DND-41 (cell line): ENCODE data around the gene CACNA2D3.

Experiments used
- ATAC-seq: fragments of 200-7000 bp; cut with Tn5 transposase; 3 replicates; pipeline ENCODE4 v1.9.1; 2021; ENCODE audit warnings: low read depth; ENCODE audit not compliant: insufficient read depth
- DNase-seq: peaks from one replicate; pipeline ENCODE4 v3.0.0-alpha.2; 2020
- H2AFZ ChIP-seq: 2 replicates; pipeline ENCODE4 v1.6.0; 2012; ENCODE audit warnings: low read depth, low read length
- H3K27ac ChIP-seq: 2 replicates; pipeline ENCODE4 v1.5.1; 2012; ENCODE audit warnings: low read length, inconsistent platforms
- H3K27me3 ChIP-seq: fragments of 200-600 bp; sonication (generic); 2 replicates; pipeline ENCODE4 v1.6.0; 2012; ENCODE audit warnings: low read length, mild to moderate bottlenecking, inconsistent platforms; ENCODE audit not compliant: insufficient read depth, poor library complexity
- H3K36me3 ChIP-seq: 2 replicates; pipeline ENCODE4 v1.5.1; 2012; ENCODE audit warnings: low read length, inconsistent platforms; ENCODE audit not compliant: insufficient read depth
- H3K4me1 ChIP-seq: 2 replicates; pipeline ENCODE4 v1.5.1; 2012; ENCODE audit warnings: mild to moderate bottlenecking, low read length; ENCODE audit not compliant: insufficient read depth
- H3K4me2 ChIP-seq: 2 replicates; pipeline ENCODE4 v1.6.0; 2012; ENCODE audit warnings: mild to moderate bottlenecking, moderate library complexity, low read length, inconsistent platforms; ENCODE audit not compliant: insufficient read depth
- H3K4me3 ChIP-seq, 2 experiments: fragments of 200-600 bp in 1 of 2; shearing (Covaris generic) in 1 of 2; 2 replicates each; pipeline ENCODE4 v1.5.1; 2012 to 2016; ENCODE audit warnings: inconsistent platforms in 2 of 2, low read length in 2 of 2, mild to moderate bottlenecking in 2 of 2, low read depth in 1 of 2, moderate library complexity in 1 of 2
- H3K79me2 ChIP-seq: 2 replicates; pipeline ENCODE4 v1.6.0; 2012; ENCODE audit warnings: low read length, inconsistent platforms; ENCODE audit not compliant: insufficient read depth
- H3K9ac ChIP-seq: 2 replicates; pipeline ENCODE4 v1.6.0; 2012; ENCODE audit warnings: low read depth, mild to moderate bottlenecking, inconsistent platforms, low read length, moderate library complexity
- H3K9me3 ChIP-seq: 2 replicates; pipeline ENCODE4 v1.5.1; 2012; ENCODE audit warnings: low read length, moderate library complexity, mild to moderate bottlenecking, inconsistent platforms; ENCODE audit not compliant: insufficient read depth, severe bottlenecking
- H4K20me1 ChIP-seq: 2 replicates; pipeline ENCODE4 v1.6.0; 2012; ENCODE audit warnings: low read length; ENCODE audit not compliant: insufficient read depth
- CTCF ChIP-seq: IDR thresholded peaks from 2 replicates; pipeline ENCODE4 v1.5.1; 2012; ENCODE audit warnings: borderline replicate concordance, low read length, moderate library complexity, mild to moderate bottlenecking; ENCODE audit not compliant: poor library complexity, severe bottlenecking; ENCODE audit errors: extremely low read depth
- EZH2 ChIP-seq: IDR thresholded peaks from 3 replicates; pipeline ENCODE4 v1.6.1; 2012; ENCODE audit warnings: borderline replicate concordance, low read depth, mild to moderate bottlenecking, moderate library complexity, low read length, inconsistent platforms; ENCODE audit not compliant: severe bottlenecking

CACNA2D3 gene

GRCh38 chr3:54279005-54279583 lies 156.7 kb downstream of the CACNA2D3 start:
- Histone ChIP-seq H4K20me1 (no peaks in the 10 kb centered on the region), H3K9me3 (no peaks in the 10 kb centered on the region), H3K27ac (no peak overlapping the region), H3K4me3 (no peak overlapping the region), H3K36me3 (no peaks in the 10 kb centered on the region), H3K4me1 (no peaks in the 10 kb centered on the region), H3K79me2 (no peaks in the 10 kb centered on the region), H3K4me2 (no peak overlapping the region), H3K9ac (no peak overlapping the region), H3K27me3 (peaks cover 27% of the 10 kb centered on the region), H2AFZ (no peak overlapping the region)
- no peak for ATAC-seq
- DNase-seq = no peak
- TF ChIP-seq CTCF (no peak), EZH2 (no peak)

- no peaks in the 10 kb centered on the region for H3K9me3 ChIP-seq
- ATAC-seq (no peak), DNase-seq (no peak)
- peaks cover 27% of the 10 kb centered on the region for H3K27me3 ChIP-seq
- H3K79me2 ChIP-seq = no peaks in the 10 kb centered on the region
- no peak overlapping the region for H3K4me3 ChIP-seq
- TF ChIP-seq CTCF = no peak
- TF ChIP-seq EZH2 = no peak
- H3K4me2 ChIP-seq = no peak overlapping the region
- no peak overlapping the region for H3K9ac ChIP-seq
- no peak overlapping the region for H2AFZ ChIP-seq
- no peaks in the 10 kb centered on the region for H3K36me3 ChIP-seq
- no peaks in the 10 kb centered on the region for H3K4me1 ChIP-seq
- no peak overlapping the region for H3K27ac ChIP-seq
- H4K20me1 ChIP-seq = no peaks in the 10 kb centered on the region
Measured at GRCh38 chr3:54283470-54283869, 161.1 kb downstream of the CACNA2D3 start.

- no peaks in the 10 kb centered on the region for H4K20me1 ChIP-seq
- H3K4me1 ChIP-seq = no peaks in the 10 kb centered on the region
- no peak overlapping the region for H3K4me3 ChIP-seq
- no peak overlapping the region for H3K9ac ChIP-seq
- H3K27me3 ChIP-seq = peaks cover 4% of the 10 kb centered on the region
- no peak for TF ChIP-seq EZH2
- TF ChIP-seq CTCF = no peak
- no peak for ATAC-seq
- no peaks in the 10 kb centered on the region for H3K79me2 ChIP-seq
- H3K4me2 ChIP-seq = no peak overlapping the region
- no peak for DNase-seq
- H3K9me3 ChIP-seq = no peaks in the 10 kb centered on the region
- H3K36me3 ChIP-seq = no peaks in the 10 kb centered on the region
- no peak overlapping the region for H3K27ac ChIP-seq
- no peak overlapping the region for H2AFZ ChIP-seq
Measured at GRCh38 chr3:54294214-54294613, 171.9 kb downstream of the CACNA2D3 start.

GRCh38 chr3:54296531-54296930 lies 174.2 kb downstream of the CACNA2D3 start:
- no peak overlapping the region for H3K27ac ChIP-seq
- peaks cover 5% of the 10 kb centered on the region for H3K27me3 ChIP-seq
- ATAC-seq (no peak), DNase-seq (no peak)
- no peak overlapping the region for H2AFZ ChIP-seq
- no peaks in the 10 kb centered on the region for H3K4me1 ChIP-seq
- no peaks in the 10 kb centered on the region for H3K79me2 ChIP-seq
- H3K9me3 ChIP-seq = no peaks in the 10 kb centered on the region
- H4K20me1 ChIP-seq = no peaks in the 10 kb centered on the region
- H3K4me3 ChIP-seq = no peak overlapping the region
- no peak overlapping the region for H3K4me2 ChIP-seq
- no peak overlapping the region for H3K9ac ChIP-seq
- TF ChIP-seq EZH2 (no peak), CTCF (no peak)
- H3K36me3 ChIP-seq = no peaks in the 10 kb centered on the region
